Measurements from ENCODE around the gene BCCIP.
A peak's percentile ranks its signal among the peaks of the same experiment; 100 is the strongest.

BCCIP gene

GRCh38 chr10:125822878-125823662, at the start of gene BCCIP, which contains the start of gene UROS:
BCCIP (plus strand) TSS chr10:125823546; CDS start chr10:125823558, 12 bp downstream.
UROS (minus strand) TSS chr10:125823258; CDS start chr10:125816499, 6,759 bp downstream.
- peak within 1 kb of the TSS; percentile 7 for H3K27ac Mint-ChIP-seq
- peaks cover 22% of the 10 kb centered on the region for H3K4me1 Mint-ChIP-seq (ENCODE audit: low read depth)
- peaks cover 7% of the 10 kb centered on the region for H3K36me3 Mint-ChIP-seq (ENCODE audit: low read depth)
- H3K4me3 Mint-ChIP-seq, result peak within 1 kb of the TSS; percentile 81
- H3K9me3 Mint-ChIP-seq, result no peaks in the 10 kb centered on the region
- H3K27me3 Mint-ChIP-seq (ENCODE audit: low read depth), result no peaks in the 10 kb centered on the region

GRCh38 chr10:125773687-125774543, 49.4 kb upstream of the BCCIP start:
- H3K27ac Mint-ChIP-seq, result no peak overlapping the region
- H3K9me3 Mint-ChIP-seq, result no peaks in the 10 kb centered on the region
- H3K36me3 Mint-ChIP-seq (ENCODE audit: low read depth), result no peaks in the 10 kb centered on the region
- no peaks in the 10 kb centered on the region for H3K4me1 Mint-ChIP-seq (ENCODE audit: low read depth)
- H3K27me3 Mint-ChIP-seq (ENCODE audit: low read depth), result no peaks in the 10 kb centered on the region
- no peak overlapping the region for H3K4me3 Mint-ChIP-seq

- Mint-ChIP-seq H3K27me3 (ENCODE audit: low read depth) (no peaks in the 10 kb centered on the region), H3K36me3 (ENCODE audit: low read depth) (no peaks in the 10 kb centered on the region), H3K9me3 (no peaks in the 10 kb centered on the region), H3K4me1 (ENCODE audit: low read depth) (no peaks in the 10 kb centered on the region), H3K27ac (no peak overlapping the region), H3K4me3 (no peak overlapping the region)
Observed at GRCh38 chr10:125774581-125775191, 48.7 kb upstream of the BCCIP start.

- H3K4me3 Mint-ChIP-seq, result no peak within 1 kb of the TSS
- no peak within 1 kb of the TSS for H3K27ac Mint-ChIP-seq
- H3K36me3 Mint-ChIP-seq (ENCODE audit: low read depth), result no peaks in the 10 kb centered on the region
- no peaks in the 10 kb centered on the region for H3K27me3 Mint-ChIP-seq (ENCODE audit: low read depth)
- no peaks in the 10 kb centered on the region for H3K4me1 Mint-ChIP-seq (ENCODE audit: low read depth)
- no peaks in the 10 kb centered on the region for H3K9me3 Mint-ChIP-seq
Observed at GRCh38 chr10:125775491-125776106, 47.7 kb upstream of the BCCIP start, which contains the start of gene MMP21. MMP21 (minus strand) TSS chr10:125775821; CDS start chr10:125775821, 0 bp downstream.

- Mint-ChIP-seq H3K9me3 (no peaks in the 10 kb centered on the region), H3K4me3 (no peak overlapping the region), H3K4me1 (ENCODE audit: low read depth) (no peaks in the 10 kb centered on the region), H3K27me3 (ENCODE audit: low read depth) (no peaks in the 10 kb centered on the region), H3K27ac (no peak overlapping the region), H3K36me3 (ENCODE audit: low read depth) (no peaks in the 10 kb centered on the region)
Observed at GRCh38 chr10:125777806-125778205, 45.5 kb upstream of the BCCIP start.

GRCh38 chr10:125778556-125778955, 44.8 kb upstream of the BCCIP start:
- no peaks in the 10 kb centered on the region for H3K36me3 Mint-ChIP-seq (ENCODE audit: low read depth)
- H3K27me3 Mint-ChIP-seq (ENCODE audit: low read depth), result no peaks in the 10 kb centered on the region
- H3K4me3 Mint-ChIP-seq, result no peak overlapping the region
- no peaks in the 10 kb centered on the region for H3K9me3 Mint-ChIP-seq
- H3K4me1 Mint-ChIP-seq (ENCODE audit: low read depth), result no peaks in the 10 kb centered on the region
- H3K27ac Mint-ChIP-seq, result no peak overlapping the region

GRCh38 chr10:125779403-125780327, 43.7 kb upstream of the BCCIP start:
- H3K27ac Mint-ChIP-seq, result no peak overlapping the region
- H3K9me3 Mint-ChIP-seq, result no peaks in the 10 kb centered on the region
- H3K36me3 Mint-ChIP-seq (ENCODE audit: low read depth), result no peaks in the 10 kb centered on the region
- H3K4me1 Mint-ChIP-seq (ENCODE audit: low read depth), result no peaks in the 10 kb centered on the region
- no peaks in the 10 kb centered on the region for H3K27me3 Mint-ChIP-seq (ENCODE audit: low read depth)
- H3K4me3 Mint-ChIP-seq, result no peak overlapping the region

GRCh38 chr10:125781374-125781773, 42.0 kb upstream of the BCCIP start:
- no peaks in the 10 kb centered on the region for H3K4me1 Mint-ChIP-seq (ENCODE audit: low read depth)
- H3K9me3 Mint-ChIP-seq, result no peaks in the 10 kb centered on the region
- H3K27me3 Mint-ChIP-seq (ENCODE audit: low read depth), result no peaks in the 10 kb centered on the region
- H3K27ac Mint-ChIP-seq, result no peak overlapping the region
- H3K4me3 Mint-ChIP-seq, result no peak overlapping the region
- H3K36me3 Mint-ChIP-seq (ENCODE audit: low read depth), result no peaks in the 10 kb centered on the region

GRCh38 chr10:125782054-125782453, 41.3 kb upstream of the BCCIP start:
- no peaks in the 10 kb centered on the region for H3K4me1 Mint-ChIP-seq (ENCODE audit: low read depth)
- no peaks in the 10 kb centered on the region for H3K27me3 Mint-ChIP-seq (ENCODE audit: low read depth)
- H3K27ac Mint-ChIP-seq, result no peak overlapping the region
- H3K4me3 Mint-ChIP-seq, result no peak overlapping the region
- no peaks in the 10 kb centered on the region for H3K36me3 Mint-ChIP-seq (ENCODE audit: low read depth)
- no peaks in the 10 kb centered on the region for H3K9me3 Mint-ChIP-seq

- no peaks in the 10 kb centered on the region for H3K36me3 Mint-ChIP-seq (ENCODE audit: low read depth)
- no peaks in the 10 kb centered on the region for H3K27me3 Mint-ChIP-seq (ENCODE audit: low read depth)
- peaks cover under 1% of the 10 kb centered on the region for H3K4me1 Mint-ChIP-seq (ENCODE audit: low read depth)
- no peak overlapping the region for H3K27ac Mint-ChIP-seq
- no peaks in the 10 kb centered on the region for H3K9me3 Mint-ChIP-seq
- no peak overlapping the region for H3K4me3 Mint-ChIP-seq
Observed at GRCh38 chr10:125782616-125783015, 40.7 kb upstream of the BCCIP start.

- H3K4me1 Mint-ChIP-seq (ENCODE audit: low read depth), result peaks cover 6% of the 10 kb centered on the region
- no peak overlapping the region for H3K4me3 Mint-ChIP-seq
- no peaks in the 10 kb centered on the region for H3K9me3 Mint-ChIP-seq
- H3K36me3 Mint-ChIP-seq (ENCODE audit: low read depth), result peaks cover 5% of the 10 kb centered on the region
- H3K27me3 Mint-ChIP-seq (ENCODE audit: low read depth), result no peaks in the 10 kb centered on the region
- H3K27ac Mint-ChIP-seq, result no peak overlapping the region
Observed at GRCh38 chr10:125783408-125783807, 39.9 kb upstream of the BCCIP start.

- Mint-ChIP-seq H3K27ac (no peak overlapping the region), H3K4me1 (ENCODE audit: low read depth) (peaks cover 8% of the 10 kb centered on the region), H3K9me3 (no peaks in the 10 kb centered on the region), H3K36me3 (ENCODE audit: low read depth) (peaks cover 5% of the 10 kb centered on the region), H3K4me3 (no peak overlapping the region), H3K27me3 (ENCODE audit: low read depth) (no peaks in the 10 kb centered on the region)
Observed at GRCh38 chr10:125783957-125784356, 39.4 kb upstream of the BCCIP start.

- Mint-ChIP-seq H3K27me3 (ENCODE audit: low read depth) (no peaks in the 10 kb centered on the region), H3K4me3 (no peak overlapping the region), H3K4me1 (ENCODE audit: low read depth) (peaks cover 14% of the 10 kb centered on the region), H3K9me3 (no peaks in the 10 kb centered on the region), H3K36me3 (ENCODE audit: low read depth) (peaks cover 6% of the 10 kb centered on the region), H3K27ac (no peak overlapping the region)
Observed at GRCh38 chr10:125785791-125786190, 37.6 kb upstream of the BCCIP start.

Measured in T-helper 1 cell treated with Interleukin-12 subunit alpha and Interleukin-12 subunit beta and Interleukin-4 antibody, amounts not matched to agents 30 μg/mL and 1 μg/mL, for 36 hours (primary cell).